SK-N-MC (cell line): ENCODE data around the gene CD248.
A peak's percentile ranks its signal among the peaks of the same experiment; 100 is the strongest.

Experiments used
- DNase-seq: peaks from one replicate; pipeline ENCODE4 v3.0.0-alpha.2; 2011; ENCODE audit warnings: low read depth, low spot score
- H3K27ac ChIP-seq: fragments of 200-600 bp; sonication (generic); 2 replicates; pipeline ENCODE4 v1.5.1; 2016; ENCODE audit warnings: mixed run types
- H3K36me3 ChIP-seq: fragments of 200-600 bp; sonication (generic); 2 replicates; pipeline ENCODE4 v1.6.1; 2017; ENCODE audit warnings: antibody characterized with exemption, low read length, mixed read lengths; ENCODE audit not compliant: insufficient read depth
- H3K4me3 ChIP-seq: fragments of 200-600 bp; sonication (generic); 2 replicates; pipeline ENCODE4 v1.5.1; 2016
- H3K9ac ChIP-seq: fragments of 200-600 bp; sonication (generic); 2 replicates; pipeline ENCODE4 v1.8.0; 2017; ENCODE audit warnings: mixed run types, mixed read lengths; ENCODE audit not compliant: insufficient read length
- H3K9me3 ChIP-seq: fragments of 200-600 bp; sonication (generic); 2 replicates; pipeline ENCODE4 v1.6.1; 2017; ENCODE audit warnings: low read depth, mild to moderate bottlenecking, antibody characterized with exemption, low read length, moderate library complexity, mixed read lengths
- EZH2 ChIP-seq: fragments of 200-600 bp; sonication (generic); IDR thresholded peaks from one replicate; pipeline ENCODE4 v1.6.1; 2017; ENCODE audit warnings: antibody characterized with exemption
- FOXP2 ChIP-seq: optimal IDR thresholded peaks from 2 replicates; pipeline ENCODE3; 2011; ENCODE audit warnings: mild to moderate bottlenecking, moderate library complexity; ENCODE audit not compliant: insufficient read depth; ENCODE audit errors: extremely low read length, control extremely low read depth
- POLR2AphosphoS5 ChIP-seq: IDR thresholded peaks from 2 replicates; pipeline ENCODE4 v1.6.1; 2012; ENCODE audit warnings: mild to moderate bottlenecking, low read depth, low read length, borderline replicate concordance

CD248 gene

GRCh38 chr11:66332371-66333219, 15.8 kb upstream of the CD248 start:
- DNase-seq, result no peak
- Histone ChIP-seq H3K36me3 (no peaks in the 10 kb centered on the region; the same call in 1 of the 2 replicates), H3K27ac (no peak overlapping the region), H3K9ac (no peak overlapping the region), H3K4me3 (no peak overlapping the region), H3K9me3 (no peaks in the 10 kb centered on the region)
- TF ChIP-seq POLR2AphosphoS5 (no peak), FOXP2 (no peak), EZH2 (no peak)

DNA sequence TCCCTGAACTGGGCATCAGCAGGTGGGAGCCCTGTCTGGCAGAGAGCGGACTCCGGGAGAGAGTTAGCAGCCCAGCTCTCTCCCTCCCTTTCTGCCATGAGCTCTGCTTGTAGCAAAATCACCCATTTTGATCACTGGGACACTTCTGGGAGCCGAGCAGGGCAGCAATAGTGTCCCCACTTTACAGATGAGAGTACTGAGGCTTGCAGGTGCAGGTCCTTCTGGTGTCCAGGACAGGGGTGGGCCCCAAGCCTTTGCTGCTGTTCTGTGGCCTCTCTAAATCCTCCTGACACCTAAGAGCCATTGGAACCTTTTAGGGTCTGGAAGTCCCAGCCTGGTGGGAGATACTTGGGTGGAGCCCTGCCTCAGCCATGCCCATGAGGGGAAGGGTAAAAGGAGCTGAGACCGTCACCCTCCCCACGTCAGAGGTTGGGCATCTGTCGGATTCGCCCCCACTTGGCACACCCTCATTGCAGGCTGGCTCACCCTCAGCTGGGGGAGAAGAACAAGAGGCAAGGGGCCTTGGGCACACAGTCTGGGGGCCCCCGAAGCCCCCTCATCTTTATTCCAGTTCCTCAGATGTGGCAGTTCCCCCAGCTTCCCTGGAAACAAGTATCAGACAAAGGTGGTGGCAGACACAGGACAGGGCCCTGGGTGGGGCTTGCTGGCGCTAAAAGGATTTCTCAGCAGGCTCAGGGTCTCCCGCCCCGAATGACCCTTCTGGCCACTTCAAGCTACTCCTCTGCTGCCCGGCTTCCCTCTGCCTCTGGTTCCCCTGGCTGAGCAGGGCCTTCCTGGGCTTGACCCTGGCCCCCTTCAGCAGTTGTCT, 14.9 kb upstream of the CD248 start:
- H3K9me3 ChIP-seq, result no peaks in the 10 kb centered on the region
- no peak overlapping the region for H3K9ac ChIP-seq
- no peaks in the 10 kb centered on the region for H3K36me3 ChIP-seq
- TF ChIP-seq EZH2 (no peak), POLR2AphosphoS5 (no peak), FOXP2 (no peak)
- no peak overlapping the region for H3K27ac ChIP-seq
- DNase-seq, result no peak
- no peak overlapping the region for H3K4me3 ChIP-seq

DNA sequence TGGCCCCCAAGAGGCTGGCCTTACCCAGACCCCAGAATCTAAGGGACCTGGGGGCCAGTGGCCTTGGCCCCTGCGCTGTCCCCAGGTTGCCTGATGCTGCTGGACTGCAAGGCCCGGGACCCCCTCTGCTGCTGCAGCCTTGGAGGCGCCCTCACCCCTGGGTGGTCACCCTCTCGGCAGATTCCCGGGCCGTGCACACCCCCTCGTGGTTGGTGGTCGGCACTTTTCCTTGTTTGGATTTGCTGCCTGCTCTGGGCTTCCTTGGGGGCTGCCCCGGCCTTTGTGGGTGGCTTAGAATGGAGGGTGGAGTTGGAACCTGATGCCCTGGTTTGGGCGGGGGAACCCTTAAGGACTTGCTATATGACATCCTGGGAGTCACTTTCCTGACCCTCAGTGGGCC, 14.1 kb upstream of the CD248 start:
- TF ChIP-seq POLR2AphosphoS5 (no peak), EZH2 (no peak), FOXP2 (no peak)
- no peak overlapping the region for H3K27ac ChIP-seq
- H3K9me3 ChIP-seq, result no peaks in the 10 kb centered on the region
- no peaks in the 10 kb centered on the region for H3K36me3 ChIP-seq
- H3K9ac ChIP-seq, result no peak overlapping the region
- DNase-seq, result no peak
- H3K4me3 ChIP-seq, result no peak overlapping the region

DNA sequence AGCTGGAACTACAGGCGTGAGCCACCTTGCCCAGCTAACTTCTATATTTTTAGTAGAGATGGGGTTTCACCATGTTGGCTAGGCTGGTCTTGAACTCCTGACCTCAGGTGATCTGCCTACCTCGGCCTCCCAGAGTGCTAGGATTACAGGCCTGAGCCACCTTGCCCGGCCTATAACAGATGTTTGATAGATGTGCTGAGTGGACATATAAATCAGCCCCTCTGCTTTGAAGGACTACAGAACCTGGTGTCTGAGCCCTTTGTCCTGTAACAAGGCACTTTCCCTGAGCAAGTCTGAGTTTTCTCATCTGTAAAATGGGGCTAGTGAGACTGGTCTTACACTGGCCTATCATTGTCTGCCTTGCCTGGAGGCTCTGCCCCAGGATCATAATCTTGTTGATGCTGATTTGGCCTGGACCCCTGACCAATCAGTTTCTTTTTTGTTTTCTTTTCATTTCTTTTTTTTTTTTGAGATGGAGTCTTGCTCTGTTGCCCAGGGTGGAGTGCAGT, 12.4 kb upstream of the CD248 start:
- H3K9ac ChIP-seq, result no peak overlapping the region

DNA sequence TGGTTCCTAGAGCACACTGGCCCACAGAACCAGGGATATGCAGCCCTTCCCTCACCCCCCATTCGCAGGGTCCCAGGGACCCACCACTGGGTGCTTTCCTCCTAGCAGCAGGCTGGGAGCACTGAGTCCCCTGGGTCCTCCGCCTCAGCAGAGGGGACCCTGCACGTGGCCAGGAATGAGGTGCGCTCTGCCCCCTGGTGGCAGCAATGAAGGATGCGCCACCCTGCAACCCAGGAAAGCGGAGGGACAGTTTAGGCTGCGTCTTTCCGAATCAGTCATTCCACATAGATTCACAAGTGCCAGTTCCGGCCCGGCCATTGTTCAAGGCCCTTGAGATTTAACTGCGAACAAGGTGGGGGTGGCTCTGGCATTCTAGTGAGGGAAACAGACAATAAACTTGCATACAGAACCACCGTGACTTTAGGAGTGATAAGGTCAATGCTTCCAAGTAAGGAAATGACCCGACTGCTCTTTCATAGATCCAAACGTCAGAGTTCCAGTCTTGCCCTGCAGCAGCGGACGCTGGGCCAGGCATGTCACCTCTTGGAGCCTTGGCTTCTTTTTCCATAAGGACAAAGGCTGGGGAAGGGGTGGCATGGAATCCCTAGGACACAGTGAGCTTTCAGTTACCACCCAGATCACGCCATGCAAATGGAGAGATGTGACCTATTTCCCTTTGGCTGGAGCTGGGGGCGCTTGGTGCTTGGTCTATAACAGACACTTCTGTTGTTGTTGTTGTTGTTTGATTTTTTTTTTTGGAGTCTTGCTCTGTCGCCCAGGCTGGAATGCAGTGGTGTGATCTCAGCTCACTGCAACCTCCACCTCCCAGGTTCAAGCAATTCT, 11.7 kb upstream of the CD248 start:
- Histone ChIP-seq H3K27ac (no peak overlapping the region), H3K4me3 (peak overlapping the region; percentile 63), H3K9ac (peak overlapping the region; percentile 59), H3K9me3 (no peaks in the 10 kb centered on the region), H3K36me3 (no peaks in the 10 kb centered on the region)
- no peak for DNase-seq
- TF ChIP-seq EZH2 (no peak), FOXP2 (no peak), POLR2AphosphoS5 (no peak)

More for the DNA sequence above, 12.4 kb upstream of the CD248 start:
- Histone ChIP-seq H3K27ac (no peak overlapping the region), H3K36me3 (no peaks in the 10 kb centered on the region), H3K4me3 (no peak overlapping the region), H3K9me3 (no peaks in the 10 kb centered on the region)
- no peak for DNase-seq
- TF ChIP-seq POLR2AphosphoS5, result no peak

GRCh38 chr11:66328031-66328301, 11.1 kb upstream of the CD248 start:
- no peak overlapping the region for H3K27ac ChIP-seq
- DNase-seq, result no peak
- H3K36me3 ChIP-seq, result no peaks in the 10 kb centered on the region
- no peaks in the 10 kb centered on the region for H3K9me3 ChIP-seq
- H3K4me3 ChIP-seq, result no peak overlapping the region
- no peak overlapping the region for H3K9ac ChIP-seq
- no peak for TF ChIP-seq POLR2AphosphoS5
- TF ChIP-seq FOXP2, result no peak
- TF ChIP-seq EZH2, result no peak

- TF ChIP-seq EZH2, result no peak
- no peak for TF ChIP-seq FOXP2
- TF ChIP-seq POLR2AphosphoS5, result no peak
- H3K36me3 ChIP-seq, result no peaks in the 10 kb centered on the region
- no peak overlapping the region for H3K4me3 ChIP-seq
- DNase-seq, result no peak
- peak overlapping the region; percentile 41 for H3K9ac ChIP-seq
- H3K27ac ChIP-seq, result 0 out of 2 replicates have a peak overlapping the region, but pooled peaks have one; percentile 19
- H3K9me3 ChIP-seq, result no peaks in the 10 kb centered on the region
These were observed 10.6 kb upstream of the CD248 start for GRCh38 chr11:66327171-66328030.
